H1 (cell line): ENCODE data around the gene FOXC2. TPM values are rescaled to one million over a fixed set of nuclear protein-coding genes. Genes with fewer than 3 reads are reported as not detected.

Experiments
- CREB1 ChIP-seq: IDR thresholded peaks from 2 replicates; pipeline ENCODE4 v1.6.1; 2012; ENCODE audit warnings: inconsistent platforms
- KDM4A ChIP-seq: IDR thresholded peaks from one replicate; pipeline ENCODE4 v1.7.1; 2012; ENCODE audit warnings: low read depth, mild to moderate bottlenecking, moderate library complexity, low read length, inconsistent platforms; ENCODE audit not compliant: severe bottlenecking
- PHF8 ChIP-seq: fragments of 200-600 bp; sonication (generic); conservative IDR thresholded peaks from 2 replicates; pipeline ENCODE4 v1.7.1; 2012; ENCODE audit warnings: low read depth, mild to moderate bottlenecking, inconsistent platforms, low read length, moderate library complexity
- RFX5 ChIP-seq: IDR thresholded peaks from 2 replicates; pipeline ENCODE4 v1.6.1; 2011; ENCODE audit warnings: low read depth, low read length, improper control_type of control experiment, borderline replicate concordance
- SP1 ChIP-seq: IDR thresholded peaks from 2 replicates; pipeline ENCODE4 v1.6.1; 2011; ENCODE audit warnings: low read depth, low read length
- TAF1 ChIP-seq: IDR thresholded peaks from 2 replicates; pipeline ENCODE4 v1.6.1; 2011; ENCODE audit warnings: mild to moderate bottlenecking, low read depth, low read length
- TBP ChIP-seq: IDR thresholded peaks from 2 replicates; pipeline ENCODE4 v1.6.1; 2011; ENCODE audit warnings: low read depth, low read length, improper control_type of control experiment
- polyA plus RNA-seq, 7 experiments: library from polyadenylated mRNA; depleted of rRNA in 3 of 7; stranded (reverse) in 5 of 7; unstranded in 2 of 7; fragments of >200 nt in 5 of 7; fragments of 200-250 nt in 2 of 7; gene quantifications; 1 replicate in 5 of 7; 2 replicates in 1 of 7; 4 replicates in 1 of 7; pipeline versions ENCODE4 v1.2.1 to v1.2.3, GENCODE V29; 2011 to 2013; ENCODE audit warnings: missing spikeins in 2 of 7, mixed read lengths in 2 of 7
- total RNA-seq: library from RNA; stranded (reverse); fragmentation: NEBNext Ultra II Directional; extraction: Animal tissue kit (Norgen Biotek cat#: 25700); gene quantifications from 2 replicates; pipeline ENCODE4 v1.2.1, GENCODE V29; 2021
- TF ChIP-seq, protein P1 (sequence below): IDR thresholded peaks from 2 replicates; pipeline ENCODE4 v1.6.1; 2011; ENCODE audit warnings: low read depth, mild to moderate bottlenecking, low read length; ENCODE audit not compliant: insufficient read depth
- TF ChIP-seq, protein P2 (sequence below): IDR thresholded peaks from 2 replicates; pipeline ENCODE4 v1.6.1; 2012; ENCODE audit warnings: inconsistent platforms

The FOXC2 gene
- total and polyA plus RNA-seq, 2 of the 8 experiments (the other 6 are each of a cell fraction or from before 2014, with no cell fraction given) = 0.09 TPM; not detected in 1

DNA sequence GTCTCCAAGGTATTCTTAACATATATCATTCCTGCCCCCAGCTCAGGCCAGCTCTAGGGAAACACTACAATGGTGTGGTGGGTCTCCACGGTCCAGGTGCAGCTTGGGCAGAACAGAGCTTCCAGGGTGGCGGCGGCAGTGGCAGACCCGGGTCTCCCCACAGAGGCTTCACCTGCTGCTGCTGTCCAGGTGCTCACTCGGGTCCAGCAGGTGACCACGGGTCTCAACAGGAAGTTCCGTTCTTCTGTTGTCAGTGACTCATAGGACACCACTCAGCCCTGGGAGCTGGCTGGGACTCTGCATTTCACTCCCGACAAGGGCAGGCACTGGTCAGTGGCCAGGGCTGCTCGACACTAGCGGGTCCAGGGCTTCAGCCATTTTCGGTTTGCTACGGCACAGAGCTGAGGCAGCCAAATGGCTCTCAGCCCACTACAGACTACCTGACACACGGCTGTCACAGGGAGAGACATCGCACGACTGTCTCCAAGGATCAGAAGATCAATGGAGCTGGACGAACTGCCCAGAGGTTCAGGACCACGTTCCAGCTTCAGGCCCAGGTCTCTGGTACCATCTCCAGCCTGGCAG lies 28.3 kb upstream of the FOXC2 start (continued):
- TF ChIP-seq TBP (no peak), RFX5 (no peak), CREB1 (no peak), SP1 (no peak), TAF1 (no peak), PHF8 (no peak), KDM4A (no peak)
- TF ChIP-seq, protein P1, sequence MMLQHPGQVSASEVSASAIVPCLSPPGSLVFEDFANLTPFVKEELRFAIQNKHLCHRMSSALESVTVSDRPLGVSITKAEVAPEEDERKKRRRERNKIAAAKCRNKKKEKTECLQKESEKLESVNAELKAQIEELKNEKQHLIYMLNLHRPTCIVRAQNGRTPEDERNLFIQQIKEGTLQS = no peak
- TF ChIP-seq, protein P2, sequence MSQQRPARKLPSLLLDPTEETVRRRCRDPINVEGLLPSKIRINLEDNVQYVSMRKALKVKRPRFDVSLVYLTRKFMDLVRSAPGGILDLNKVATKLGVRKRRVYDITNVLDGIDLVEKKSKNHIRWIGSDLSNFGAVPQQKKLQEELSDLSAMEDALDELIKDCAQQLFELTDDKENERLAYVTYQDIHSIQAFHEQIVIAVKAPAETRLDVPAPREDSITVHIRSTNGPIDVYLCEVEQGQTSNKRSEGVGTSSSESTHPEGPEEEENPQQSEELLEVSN = no peak
